Measurements from ENCODE around the gene SHROOM3.
"Not testable (repeated sequence)": the region's sequence is repeated elsewhere in the genome, so short reads cannot be mapped to it uniquely, and the experiment has no call there.

Gene SHROOM3

DNA sequence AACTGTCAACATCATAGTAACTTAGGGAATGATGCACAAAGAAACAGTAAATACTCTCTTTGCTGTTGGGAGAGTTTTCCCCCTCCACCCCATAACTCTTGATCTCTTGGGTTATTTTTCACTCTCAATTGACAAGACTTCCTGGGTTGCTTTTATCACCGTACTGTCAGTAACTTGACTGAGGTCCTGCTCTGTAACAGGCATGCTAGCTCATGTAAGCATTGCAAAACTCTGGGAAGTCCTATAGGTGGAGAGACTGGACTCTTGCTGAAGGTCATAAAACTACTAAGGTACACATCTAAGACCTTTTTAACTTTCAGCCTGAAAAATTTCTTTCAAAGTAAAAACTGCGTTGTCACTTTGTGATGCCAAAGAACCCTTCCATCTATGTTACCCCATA lies 10.9 kb downstream of the SHROOM3 start:
- no peak for DNase-seq (ENCODE audit: low spot score)

DNA sequence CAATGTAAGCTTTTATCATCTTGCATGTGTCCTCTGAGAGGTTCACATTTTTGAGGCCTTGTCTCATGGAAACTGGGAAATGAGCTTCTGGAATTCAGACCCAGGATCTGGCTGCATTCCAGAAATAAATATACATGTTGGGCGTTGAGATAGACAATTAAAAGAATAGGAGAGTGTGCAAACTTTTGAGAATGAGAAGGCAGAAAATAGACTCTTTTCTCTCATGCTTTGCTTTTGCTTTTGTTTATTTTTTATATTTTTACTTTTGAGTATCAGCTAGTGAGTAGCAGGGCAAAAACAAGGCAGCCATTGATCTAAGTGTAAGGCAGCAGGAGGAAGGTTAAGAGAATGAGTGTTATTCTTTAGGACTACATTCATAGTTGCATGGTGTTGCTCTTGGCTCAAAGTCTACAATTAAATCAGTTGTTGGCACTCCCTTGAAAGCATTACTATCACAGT lies 12.4 kb downstream of the SHROOM3 start:
- DNase-seq (ENCODE audit: low spot score) = no peak

DNA sequence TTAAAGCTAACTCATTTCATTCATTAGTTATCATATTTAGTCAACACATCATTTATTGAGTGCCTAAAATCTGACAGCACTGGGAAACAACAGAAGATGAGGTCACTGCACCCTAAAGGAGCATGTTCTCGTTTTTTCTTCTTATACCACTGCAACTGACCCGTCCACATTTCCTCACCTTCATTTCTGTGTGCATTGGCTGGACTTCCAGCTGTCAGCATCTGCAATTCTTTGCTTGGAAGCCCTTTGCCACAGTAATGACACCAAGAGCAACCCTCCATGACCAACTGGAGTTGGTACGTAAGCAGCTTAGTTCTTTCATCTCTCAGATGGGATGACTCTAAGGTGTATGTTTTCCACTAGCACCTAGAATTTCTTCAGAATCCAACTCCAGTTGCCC lies 13.2 kb downstream of the SHROOM3 start:
- no peak for DNase-seq (ENCODE audit: low spot score)

DNA sequence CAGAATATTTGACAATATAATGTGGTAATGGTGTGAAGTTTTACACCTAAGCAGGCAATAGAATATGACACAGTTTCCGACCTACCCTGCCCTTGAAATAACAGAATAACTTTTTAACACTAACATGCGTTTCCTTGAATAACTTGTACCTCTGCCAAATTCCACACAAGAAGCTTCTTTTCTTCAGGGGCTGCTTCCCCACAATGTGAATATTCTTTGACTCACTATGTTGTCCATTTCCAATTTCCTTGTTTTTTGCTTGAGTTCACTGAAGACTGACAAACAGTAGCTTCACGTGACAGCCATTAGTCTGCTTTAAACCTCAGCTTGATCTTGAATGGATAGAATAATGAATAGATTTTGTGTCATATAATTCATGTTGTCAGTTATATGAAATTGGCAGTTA lies 14.3 kb downstream of the SHROOM3 start:
- DNase-seq (ENCODE audit: low spot score) = no peak

DNA sequence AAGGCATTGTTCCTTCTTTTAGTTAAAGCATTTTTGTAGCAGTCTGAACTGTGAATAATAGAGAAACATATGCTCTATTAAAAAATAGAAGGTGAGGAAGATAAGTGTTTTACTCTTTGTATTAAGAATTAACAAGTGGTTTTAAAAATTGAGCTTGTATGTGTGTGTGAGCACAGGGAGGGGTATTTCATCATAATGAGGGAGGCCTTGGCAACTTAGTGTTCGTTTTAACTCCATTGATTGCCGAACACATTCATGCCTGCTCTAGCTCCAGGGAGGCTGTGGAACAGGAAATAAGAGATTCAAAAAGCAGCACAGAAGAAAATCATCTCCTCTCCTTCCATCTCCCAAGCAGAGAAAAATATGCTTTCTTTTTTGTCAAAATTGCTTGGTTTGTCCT lies 14.8 kb downstream of the SHROOM3 start:
- DNase-seq (ENCODE audit: low spot score) = no peak

DNA sequence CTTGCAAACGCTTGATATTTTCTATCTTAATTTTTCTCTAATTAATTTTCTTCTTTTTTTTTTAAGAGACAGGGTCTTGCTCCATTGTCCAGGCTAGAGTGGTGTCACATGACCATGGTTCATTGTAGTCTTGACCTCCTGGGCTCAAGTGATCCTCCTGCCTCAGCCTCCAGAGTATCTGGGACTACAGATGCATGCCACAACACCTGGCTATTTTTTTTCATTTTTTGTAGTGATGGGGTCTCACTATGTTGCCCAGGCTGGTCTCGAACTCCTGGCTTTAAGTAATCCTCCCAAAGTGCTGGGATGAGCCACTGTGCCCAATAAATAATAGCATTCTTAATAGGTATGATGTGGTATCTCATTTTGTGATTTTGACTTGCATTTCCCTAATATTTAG lies 18.2 kb downstream of the SHROOM3 start:
- DNase-seq (ENCODE audit: low spot score) = no peak

DNA sequence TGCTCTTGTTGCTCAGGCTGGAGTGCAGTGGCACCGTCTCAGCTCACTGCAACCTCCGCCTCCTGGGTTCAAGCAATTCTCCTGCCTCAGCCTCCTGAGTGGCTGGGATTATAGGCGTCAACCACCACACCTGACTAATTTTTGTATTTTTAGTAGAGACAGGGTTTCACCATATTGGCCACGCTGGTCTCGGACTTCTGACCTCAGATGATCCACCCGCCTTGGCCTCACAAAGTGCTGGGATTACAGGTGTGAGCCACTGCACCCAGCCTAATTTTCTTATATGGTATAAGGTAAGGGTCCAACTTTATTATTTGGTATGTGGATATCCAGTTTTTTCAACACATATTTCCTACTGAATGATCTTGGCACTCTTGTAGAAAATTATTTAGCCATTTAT lies 19.0 kb downstream of the SHROOM3 start:
- not testable (repeated sequence) for DNase-seq (ENCODE audit: low spot score)

DNA sequence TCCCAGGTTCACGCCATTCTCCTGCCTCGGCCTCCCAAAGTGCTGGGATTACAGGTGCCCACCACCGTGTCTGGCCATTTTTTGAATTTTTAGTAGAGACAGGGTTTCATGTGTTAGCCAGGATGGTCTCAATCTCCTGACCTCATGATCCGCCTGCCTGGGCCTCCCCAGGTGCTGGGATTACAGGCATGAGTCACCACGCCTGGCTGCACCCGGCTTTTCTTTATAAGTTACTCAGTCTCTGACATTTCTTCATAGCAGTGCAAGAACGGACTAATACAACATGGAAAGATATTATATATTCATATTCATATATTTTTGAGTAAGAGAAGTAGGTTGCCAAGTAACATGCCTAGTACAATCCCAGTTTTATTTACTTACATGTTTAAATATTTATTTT lies 22.9 kb downstream of the SHROOM3 start:
- DNase-seq (ENCODE audit: low spot score) = no peak

DNA sequence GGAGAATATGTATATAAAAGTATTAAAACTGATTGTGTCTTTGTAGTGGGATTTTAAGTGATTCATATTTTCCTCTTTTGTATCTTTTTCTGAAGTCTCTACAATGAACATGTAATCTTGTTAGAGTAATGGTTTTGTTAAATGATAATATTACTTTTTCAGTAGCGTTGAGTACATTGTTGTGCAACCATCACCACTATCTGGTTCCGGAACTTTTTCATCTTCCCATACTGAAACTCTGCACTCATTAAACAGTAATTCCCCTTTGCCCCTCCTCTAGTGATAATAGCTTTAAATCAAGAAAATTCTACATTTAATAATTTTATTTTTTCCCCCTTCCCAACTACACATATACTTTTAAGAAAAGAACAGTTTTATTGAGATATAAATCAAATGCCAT lies 23.3 kb downstream of the SHROOM3 start:
- DNase-seq (ENCODE audit: low spot score) = no peak

DNA sequence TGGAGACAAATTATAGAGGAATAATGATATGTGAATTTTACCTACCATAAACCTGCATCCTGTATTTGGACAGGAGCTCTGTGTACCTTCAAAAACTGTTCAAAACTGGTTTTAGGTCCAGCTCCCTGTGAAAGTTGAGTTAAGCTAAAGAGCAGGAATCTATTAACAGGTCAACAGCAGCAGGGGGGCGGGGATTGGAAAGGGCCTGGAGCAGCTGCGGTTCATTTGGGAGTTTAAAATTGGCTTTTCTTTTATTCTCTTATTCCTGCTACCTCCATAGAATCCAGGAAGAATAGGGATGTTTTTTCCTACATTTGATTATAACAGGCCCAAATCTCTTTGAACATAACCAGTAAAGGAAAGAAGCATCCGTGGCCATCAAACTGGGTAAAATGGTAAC lies 23.8 kb downstream of the SHROOM3 start:
- no peak for DNase-seq (ENCODE audit: low spot score)

DNA sequence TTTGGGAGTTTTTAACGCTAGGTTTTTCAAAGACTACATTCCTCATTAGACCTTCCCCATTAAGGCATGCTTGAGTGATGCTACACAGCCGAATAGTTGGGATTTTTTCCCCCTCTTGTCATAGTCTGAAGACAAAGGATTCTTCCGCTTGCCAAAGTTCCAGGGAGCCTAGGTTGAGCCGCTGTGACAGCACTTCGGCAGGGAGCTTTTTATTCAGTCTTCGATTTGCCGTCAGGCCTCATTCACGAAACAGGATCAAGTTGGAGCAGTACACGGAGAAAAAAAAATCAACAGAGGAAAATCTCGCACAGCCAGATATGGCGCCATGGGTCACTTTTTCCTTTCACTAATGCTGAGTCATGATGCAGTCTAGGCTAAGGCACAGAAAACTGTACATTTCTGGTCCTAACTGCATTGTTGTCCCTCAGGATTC lies 24.3 kb downstream of the SHROOM3 start:
- DNase-seq (ENCODE audit: low spot score) = no peak

DNA sequence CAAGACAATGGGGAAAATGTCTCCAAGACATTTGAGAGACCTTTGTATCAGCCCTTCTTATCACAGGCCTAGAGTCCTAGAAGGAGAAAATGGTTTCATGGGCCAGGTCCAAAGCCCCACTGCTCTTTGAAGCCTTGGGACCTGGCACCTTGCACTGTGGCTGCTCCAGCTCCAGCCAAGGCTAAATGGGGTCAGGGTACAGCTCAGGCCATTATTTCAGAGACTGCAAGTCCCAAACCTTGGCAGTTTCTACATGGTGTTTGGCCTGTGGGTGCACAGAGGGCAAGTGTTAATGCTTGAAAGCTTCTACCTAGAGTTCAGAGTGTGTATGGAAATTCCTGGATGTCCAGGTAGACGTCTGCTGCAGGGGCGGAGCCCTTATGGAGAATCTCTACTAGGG lies 28.5 kb downstream of the SHROOM3 start:
- no peak for DNase-seq (ENCODE audit: low spot score)

DNA sequence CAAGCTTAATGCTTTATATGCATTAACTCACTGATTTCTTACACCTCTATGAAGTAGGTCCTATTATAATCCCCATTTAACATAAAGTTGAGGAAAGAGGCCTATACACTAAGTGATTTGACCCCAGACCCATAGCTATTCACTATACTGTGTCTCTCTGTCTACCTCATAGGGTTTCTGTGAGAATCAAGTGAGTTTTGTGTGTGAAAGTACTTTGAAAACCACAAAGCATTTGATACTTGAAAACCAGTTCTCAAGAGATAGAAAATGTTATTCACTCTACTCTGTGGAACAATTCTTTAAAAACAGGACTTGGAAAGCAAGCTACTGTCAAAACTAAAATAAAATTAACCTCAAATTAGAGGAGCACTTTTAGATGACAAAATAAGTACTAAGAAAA lies 35.0 kb downstream of the SHROOM3 start:
- DNase-seq (ENCODE audit: low spot score) = no peak

DNA sequence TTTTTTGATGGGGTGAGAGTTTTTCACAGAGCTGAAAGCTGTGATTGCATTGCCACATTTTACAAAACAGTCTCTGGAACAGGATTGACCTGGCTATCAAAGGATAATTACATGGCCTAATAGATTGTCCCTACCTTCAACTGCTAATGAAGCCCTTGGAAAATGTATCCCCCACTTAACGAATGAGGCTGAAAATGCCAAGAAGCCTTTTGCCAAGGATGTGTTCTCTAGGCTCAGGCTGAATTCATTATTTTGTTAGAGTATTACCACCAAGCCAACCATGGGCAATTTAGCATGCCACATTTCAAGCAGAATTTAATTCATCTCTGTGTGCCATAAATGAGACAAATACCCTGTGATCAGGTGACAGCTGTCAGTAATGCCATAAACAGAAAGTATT lies 35.5 kb downstream of the SHROOM3 start:
- DNase-seq (ENCODE audit: low spot score) = no peak

DNA sequence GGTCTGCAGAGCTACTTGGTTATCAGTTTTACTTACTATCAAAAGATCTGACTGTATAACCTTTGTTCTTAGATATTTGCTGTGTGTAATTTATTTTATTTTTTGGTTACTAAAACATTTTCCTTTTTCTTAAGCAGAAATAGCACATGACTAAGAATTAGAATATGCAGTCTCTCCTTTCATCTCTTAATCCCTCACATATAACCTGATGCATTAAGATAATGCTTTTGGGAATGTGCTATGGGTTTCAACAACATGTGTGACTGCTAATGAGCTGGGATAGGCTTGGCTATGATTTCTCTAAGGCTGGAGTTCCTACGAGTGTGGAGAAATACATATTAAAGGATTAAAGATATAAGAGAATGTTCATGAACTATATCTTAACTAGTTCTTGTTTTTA lies 41.5 kb downstream of the SHROOM3 start:
- no peak for DNase-seq (ENCODE audit: low spot score)

DNA sequence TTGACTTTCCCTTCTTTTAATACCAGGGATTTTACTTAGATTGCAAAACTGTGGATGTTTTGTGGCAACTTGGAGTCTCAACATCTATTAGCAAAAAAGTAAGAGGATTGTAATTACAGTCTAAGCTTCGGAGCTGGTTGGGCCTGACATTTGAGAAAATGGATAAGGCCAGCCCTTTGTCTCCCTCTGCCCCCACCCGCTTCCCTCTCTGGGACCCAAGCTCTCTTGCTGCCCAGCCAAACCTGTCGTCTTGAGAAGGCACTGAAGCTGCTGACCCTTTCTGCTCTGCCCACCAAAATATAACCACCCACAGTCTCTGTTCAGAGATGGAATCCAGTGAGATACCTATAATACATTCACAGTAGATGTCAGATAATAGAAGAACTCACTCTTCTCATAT lies 49.6 kb downstream of the SHROOM3 start:
- no peak for DNase-seq (ENCODE audit: low spot score)

DNA sequence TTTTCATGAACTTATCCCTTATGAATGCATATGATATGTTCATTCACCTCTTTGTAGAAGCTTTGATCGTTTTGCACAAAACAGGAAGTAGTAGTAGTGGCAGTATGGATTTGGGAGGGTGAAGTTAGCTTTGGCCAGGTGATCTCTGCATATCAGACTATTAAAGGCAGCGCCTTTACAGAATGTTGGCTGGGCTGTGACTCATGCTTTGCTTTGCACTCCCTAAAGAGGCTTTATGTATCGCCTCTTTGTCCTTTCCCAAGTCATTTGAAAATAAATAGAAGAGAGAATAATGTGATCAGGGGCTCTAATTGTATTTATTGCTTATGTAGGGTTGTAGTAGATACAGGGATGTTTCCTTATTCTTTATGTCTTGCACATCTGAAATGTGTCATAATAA lies 50.4 kb downstream of the SHROOM3 start:
- DNase-seq (ENCODE audit: low spot score) = no peak

DNA sequence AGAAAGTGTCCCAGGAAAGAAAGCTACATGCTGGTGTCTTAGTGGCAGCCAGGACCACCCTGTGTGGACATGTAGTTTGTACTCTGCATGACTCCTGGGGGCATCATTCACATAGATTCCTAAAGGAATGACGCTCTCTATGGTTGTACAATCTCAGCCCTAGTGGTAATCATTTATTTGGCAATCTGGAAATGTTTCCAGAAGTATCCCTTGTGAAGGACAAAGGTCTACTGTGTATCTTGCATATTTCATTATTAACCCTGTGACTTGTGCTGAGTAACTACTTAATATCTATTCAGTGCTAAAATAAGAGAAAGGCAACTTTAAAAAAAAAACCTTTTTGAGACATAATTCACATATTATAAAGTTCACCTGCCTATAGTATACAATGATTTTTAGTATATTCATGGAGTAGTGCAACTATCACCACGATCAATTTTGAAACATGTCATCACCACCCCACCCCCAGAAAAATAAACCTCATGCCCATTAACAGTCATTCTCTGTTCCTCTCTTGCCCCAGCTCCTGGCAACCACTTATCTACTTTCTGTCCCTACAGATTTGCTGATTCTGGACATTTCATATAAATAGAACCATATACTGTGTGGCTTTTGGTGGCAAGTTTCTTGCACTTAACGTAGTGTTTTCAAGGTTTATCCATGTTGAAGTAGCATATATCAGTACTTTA lies 51.7 kb downstream of the SHROOM3 start:
- DNase-seq (ENCODE audit: low spot score) = no peak

DNA sequence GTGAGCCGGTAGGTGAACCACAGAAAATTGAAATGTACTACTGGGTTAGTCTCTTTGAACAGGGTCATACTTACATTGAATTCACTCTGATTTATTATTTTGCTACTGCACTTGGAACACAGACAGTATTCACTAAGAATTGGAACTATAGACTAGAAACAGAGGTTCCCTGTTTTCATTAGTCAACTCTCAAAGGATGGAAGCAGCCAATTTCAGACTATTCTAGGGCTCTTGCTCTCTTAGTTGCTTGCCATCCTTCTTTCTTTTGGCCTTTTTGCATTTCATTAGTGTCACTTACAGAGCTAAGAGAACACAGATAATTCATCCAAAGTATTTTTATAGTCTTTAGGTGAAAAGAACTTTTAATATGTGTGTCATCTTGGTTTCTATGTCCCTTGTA lies 52.6 kb downstream of the SHROOM3 start:
- no peak for DNase-seq (ENCODE audit: low spot score)

DNA sequence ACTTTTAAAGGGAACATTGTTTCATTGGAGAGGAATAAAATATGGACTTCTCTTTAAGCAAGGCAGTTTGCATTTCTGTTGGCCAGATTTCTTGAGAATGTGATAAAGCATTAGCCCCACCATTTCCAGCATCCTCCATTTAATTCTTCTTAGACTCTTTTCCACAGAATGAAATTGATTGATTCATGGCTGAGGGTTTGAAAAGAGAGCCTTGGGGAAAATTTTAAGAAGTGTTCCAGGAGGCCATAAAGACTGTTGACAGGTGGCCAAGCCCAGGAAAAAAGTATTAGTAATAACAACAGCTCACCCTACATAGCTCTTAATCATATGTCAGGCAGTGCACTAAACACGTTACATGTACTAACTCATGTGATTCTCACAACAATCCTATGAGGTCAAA lies 53.4 kb downstream of the SHROOM3 start:
- DNase-seq (ENCODE audit: low spot score) = no peak

DNA sequence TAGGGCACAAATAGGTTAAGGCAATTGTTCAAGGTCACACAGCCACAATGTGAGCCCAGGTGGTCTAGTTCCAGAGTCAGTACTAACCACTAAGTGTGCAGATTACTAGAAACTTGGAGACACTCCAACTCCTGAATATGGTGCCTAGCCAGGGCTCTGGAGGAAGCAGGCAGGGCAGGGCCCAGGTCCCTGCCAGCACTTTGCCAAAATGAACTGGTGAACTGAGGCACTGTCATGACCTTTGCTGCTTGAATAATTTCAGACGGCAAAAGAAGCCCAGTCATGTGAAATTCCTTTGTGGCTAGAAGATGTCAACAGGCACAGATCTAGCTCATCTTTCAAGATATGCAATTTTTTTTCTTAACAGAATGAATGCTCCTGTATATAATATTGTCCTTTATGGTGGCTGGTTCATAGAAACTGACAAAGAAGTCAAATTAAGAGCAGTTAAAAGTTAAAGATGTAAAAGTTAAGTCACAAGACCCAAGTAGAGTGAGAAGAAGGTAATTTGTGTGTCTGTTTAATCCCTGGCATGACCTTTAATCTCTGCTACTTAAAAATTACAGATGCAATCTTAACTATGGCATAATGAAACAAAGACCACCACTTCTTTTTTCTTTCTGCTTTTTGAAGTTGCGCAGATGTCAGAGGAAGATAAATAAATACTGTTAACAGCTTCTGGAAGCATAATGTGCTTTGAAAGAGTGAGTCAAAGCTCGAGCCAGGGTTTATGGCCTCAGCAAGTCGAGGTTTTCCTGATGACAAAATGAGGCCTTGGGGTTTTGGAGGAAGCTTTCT lies 54.1 kb downstream of the SHROOM3 start:
- no peak for DNase-seq (ENCODE audit: low spot score)

DNA sequence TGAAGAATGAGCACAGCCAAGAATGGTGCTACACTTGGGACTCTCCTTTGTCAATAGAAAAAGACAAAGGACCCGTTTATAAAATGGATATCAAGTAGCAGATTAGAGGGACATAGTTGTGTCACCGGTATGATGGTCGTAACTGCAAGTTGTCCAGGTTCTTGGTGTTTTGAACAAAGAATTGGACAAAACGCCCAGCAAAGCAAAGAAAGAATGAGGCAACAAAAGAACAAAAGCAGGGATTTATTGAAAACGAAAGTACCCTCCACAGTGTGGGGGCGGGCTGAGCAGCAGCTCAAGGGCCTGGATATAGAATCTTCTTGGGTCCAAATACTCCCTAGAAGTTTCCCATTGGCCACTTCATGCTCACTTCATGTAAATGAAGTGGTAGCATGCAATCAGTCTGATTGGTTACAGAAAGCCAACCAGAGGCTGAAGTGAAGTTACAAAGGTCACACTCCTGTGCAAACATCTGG lies 54.7 kb downstream of the SHROOM3 start:
- no peak for DNase-seq (ENCODE audit: low spot score)

DNA sequence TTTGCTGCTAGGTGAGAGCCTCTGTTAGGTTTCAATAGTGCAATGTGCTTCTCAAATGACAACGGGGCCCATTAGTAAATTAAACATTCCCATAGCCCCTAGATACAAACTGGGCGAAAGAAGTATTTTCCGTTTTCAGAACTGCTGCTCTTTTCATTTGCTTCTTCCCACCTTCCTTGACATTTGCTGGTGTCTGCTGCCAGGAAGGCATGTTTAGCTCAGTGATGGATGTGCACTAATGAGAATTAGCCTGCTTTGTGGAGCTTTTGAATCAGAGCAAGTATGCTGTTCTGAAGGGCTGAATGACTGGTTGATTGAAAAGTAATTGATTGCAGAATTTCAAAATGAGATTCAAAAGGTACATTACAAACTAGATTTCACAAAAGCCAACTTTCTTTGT lies 57.0 kb downstream of the SHROOM3 start:
- DNase-seq (ENCODE audit: low spot score) = no peak

DNA sequence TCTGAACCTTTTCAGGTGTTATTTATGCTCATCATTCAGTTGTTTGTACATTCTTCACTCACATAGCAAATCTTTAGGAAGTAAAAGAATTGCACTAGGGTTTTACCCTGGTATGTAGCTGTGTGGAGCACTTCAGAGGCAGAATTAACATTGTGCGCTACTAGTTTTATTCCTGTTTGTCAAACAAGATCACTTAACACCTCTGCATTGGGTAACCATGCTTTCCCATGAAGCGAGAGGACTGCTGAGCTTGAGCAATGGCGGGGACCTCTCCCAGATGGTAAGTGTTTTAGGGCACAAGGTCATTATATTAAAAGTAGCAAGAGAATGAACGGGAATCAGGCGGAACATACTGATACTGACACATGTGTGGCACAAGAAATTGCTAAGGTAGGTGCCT lies 59.2 kb downstream of the SHROOM3 start:
- DNase-seq (ENCODE audit: low spot score) = no peak

Data from activated CD4-positive, alpha-beta T cell treated with anti-CD3 and anti-CD28 coated beads, Interleukin-2, Interleukin-4, amounts not matched to agents 100 ng/mL and 50 ng/mL, durations not matched to agents 16 hours and 8 hours (primary cell).